DMS153 (cell line): ENCODE measurements around the gene BASP1.
"Not testable (repeated sequence)": the region's sequence is repeated elsewhere in the genome, so short reads cannot be mapped to it uniquely, and the experiment has no call there.

ENCODE experiments used
- DNase-seq: peaks from one replicate; lab custom pipeline; 2025; lab: John Stamatoyannopoulos, UW

The BASP1 gene

GRCh38 chr5:17191574-17191973 lies 25.9 kb upstream of the BASP1 start:
- not testable (repeated sequence) for DNase-seq

GRCh38 chr5:17192191-17192590 lies 25.2 kb upstream of the BASP1 start:
- DNase-seq, result no peak

- no peak for DNase-seq
Measured at GRCh38 chr5:17196024-17196423, 21.4 kb upstream of the BASP1 start.

- no peak for DNase-seq
Measured at GRCh38 chr5:17196697-17197096, 20.7 kb upstream of the BASP1 start.

- peak; percentile 24 for DNase-seq
Measured at GRCh38 chr5:17203329-17204132, 13.9 kb upstream of the BASP1 start.

- no peak for DNase-seq
Measured at GRCh38 chr5:17204133-17204489, 13.3 kb upstream of the BASP1 start.

GRCh38 chr5:17206021-17206420 lies 11.4 kb upstream of the BASP1 start:
- DNase-seq, result no peak

GRCh38 chr5:17212191-17212590 lies 5.2 kb upstream of the BASP1 start:
- DNase-seq, result no peak

GRCh38 chr5:17212996-17213395 lies 4.4 kb upstream of the BASP1 start:
- DNase-seq, result no peak

GRCh38 chr5:17213938-17214337 lies 3.5 kb upstream of the BASP1 start:
- no peak for DNase-seq

GRCh38 chr5:17214893-17215292 lies 2.5 kb upstream of the BASP1 start:
- no peak for DNase-seq

GRCh38 chr5:17215361-17215760 lies 2.1 kb upstream of the BASP1 start:
- no peak for DNase-seq

- peak; percentile 84 for DNase-seq
Measured at GRCh38 chr5:17216176-17216973, 1.1 kb upstream of the BASP1 start.

GRCh38 chr5:17216974-17217492 lies 398 bp upstream of the BASP1 start:
- no peak for DNase-seq

- DNase-seq, result peak; percentile 24
Measured at GRCh38 chr5:17218353-17219005, 1.0 kb downstream of the BASP1 start.

- DNase-seq, result no peak
Measured at GRCh38 chr5:17219006-17219422, 1.6 kb downstream of the BASP1 start.

- no peak for DNase-seq
Measured at GRCh38 chr5:17219469-17219868, 2.0 kb downstream of the BASP1 start.

- DNase-seq, result no peak
Measured at GRCh38 chr5:17219992-17220391, 2.6 kb downstream of the BASP1 start.

- DNase-seq, result no peak
Measured at GRCh38 chr5:17220469-17220868, 3.0 kb downstream of the BASP1 start.

GRCh38 chr5:17221843-17222636 lies 4.6 kb downstream of the BASP1 start:
- no peak for DNase-seq

GRCh38 chr5:17222664-17223063 lies 5.2 kb downstream of the BASP1 start:
- no peak for DNase-seq
